Small intestine (tissue), 7 donors: Measurements from ENCODE around the gene MKRN3. TPM values are rescaled to one million over a fixed set of nuclear protein-coding genes. Genes with fewer than 3 reads are reported as not detected.
"Not testable (repeated sequence)": the region's sequence is repeated elsewhere in the genome, so short reads cannot be mapped to it uniquely, and the experiment has no call there.

ENCODE experiments used
- DNase-seq, 2 donors: peaks; one replicate each; pipeline versions ENCODE4 v3.0.0 to v3.0.0-alpha.2; 2013
- FAIRE-seq: peaks from 2 replicates; lab custom pipeline; 2012; peaks lifted over from hg19 to GRCh38; lab: Jason Lieb, UNC
- H3K27ac ChIP-seq, 3 donors: one replicate each; pipeline ENCODE4 v1.5.1; 2013; ENCODE audit warnings: low read length in 2 of 3, mild to moderate bottlenecking in 2 of 3, control low read depth in 1 of 3, inconsistent platforms in 1 of 3, low read depth in 1 of 3, moderate library complexity in 1 of 3
- H3K27me3 ChIP-seq, 3 donors: one replicate each; pipeline ENCODE4 v1.6.1; 2013; ENCODE audit warnings: low read length in 3 of 3, inconsistent platforms in 1 of 3; ENCODE audit not compliant: control insufficient read depth in 3 of 3, insufficient read depth in 3 of 3
- H3K36me3 ChIP-seq, 3 donors: one replicate each; pipeline ENCODE4 v1.6.1; 2013; ENCODE audit warnings: low read length in 3 of 3, inconsistent platforms in 1 of 3, low read depth in 1 of 3, mild to moderate bottlenecking in 1 of 3, moderate library complexity in 1 of 3; ENCODE audit not compliant: control insufficient read depth in 3 of 3, insufficient read depth in 2 of 3
- H3K4me1 ChIP-seq, 3 donors: one replicate each; pipeline ENCODE4 v1.6.1; 2013; ENCODE audit warnings: low read length in 2 of 3, inconsistent platforms in 1 of 3, low read depth in 1 of 3, mild to moderate bottlenecking in 1 of 3, moderate library complexity in 1 of 3; ENCODE audit not compliant: control insufficient read depth in 3 of 3, insufficient read depth in 2 of 3
- H3K4me3 ChIP-seq, 3 donors: one replicate each; pipeline ENCODE4 v1.5.1; 2013; ENCODE audit warnings: low read length in 3 of 3, control low read depth in 1 of 3, inconsistent platforms in 1 of 3, low read depth in 1 of 3, mild to moderate bottlenecking in 1 of 3, moderate library complexity in 1 of 3
- H3K9me3 ChIP-seq, 2 donors: one replicate each; pipeline ENCODE4 v1.6.1; 2013; ENCODE audit warnings: low read depth in 1 of 2, low read length in 1 of 2; ENCODE audit not compliant: control insufficient read depth in 2 of 2, insufficient read depth in 1 of 2
- WGBS, 3 donors: extraction: QIAGEN DNeasy Blood & Tissue Kit; methylation state at CpG; one replicate each; pipeline ENCODE4 v1.1.7; 2013; 5-methylcytosine and 5-hydroxymethylcytosine counted together
- polyA plus RNA-seq, 4 donors: library from polyadenylated mRNA; stranded (reverse) in 3 of 4; unstranded in 1 of 4; fragments of 200-250 nt in 3 of 4; fragments of 120-200 nt in 1 of 4; gene quantifications; one replicate each; pipeline versions ENCODE4 v1.2.1 to v1.2.3, GENCODE V29; 2013
- donor health status: healthy with polysubstance abuse.
- donor health status: control.
- donor health status: control.
- donor health status: Bipolar disorder and iron deficiency.
- donor health status: healthy.

The MKRN3 gene
- polyA plus RNA-seq, 4 donors = 0.38 to 0.39 TPM; not detected in 2

GRCh38 chr15:23594252-23594770 lies 28.8 kb downstream of the MKRN3 start:
- FAIRE-seq (no peak), DNase-seq (no peak)
- Histone ChIP-seq H3K9me3 (peaks cover 0 to 2% of the 10 kb centered on the region in 2 donors), H3K27me3 (no peaks in the 10 kb centered on the region), H3K4me3 (no peak overlapping the region), H3K36me3 (no peaks in the 10 kb centered on the region), H3K27ac (no peak overlapping the region), H3K4me1 (no peaks in the 10 kb centered on the region)
- WGBS, 3 donors = 77 to 85% (median 80%) methylated on average over 7 of the region's 7 CpGs

GRCh38 chr15:23595368-23595767 lies 29.9 kb downstream of the MKRN3 start:
- no peaks in the 10 kb centered on the region for H3K36me3 ChIP-seq
- no peak overlapping the region for H3K27ac ChIP-seq
- FAIRE-seq = no peak
- no peak for DNase-seq
- no peaks in the 10 kb centered on the region for H3K4me1 ChIP-seq
- 24 to 55% (median 45%) methylated on average over 2 of the region's 2 CpGs for WGBS, 3 donors
- H3K9me3 ChIP-seq = peaks cover 0 to 2% of the 10 kb centered on the region in 2 donors
- H3K27me3 ChIP-seq = no peaks in the 10 kb centered on the region
- H3K4me3 ChIP-seq = no peak overlapping the region

- 73 to 78% (median 74%) methylated on average over 5 of the region's 5 CpGs for WGBS, 3 donors
- DNase-seq (no peak), FAIRE-seq (no peak)
- Histone ChIP-seq H3K9me3 (no peaks in the 10 kb centered on the region), H3K4me3 (no peak overlapping the region), H3K27me3 (no peaks in the 10 kb centered on the region), H3K27ac (no peak overlapping the region), H3K36me3 (no peaks in the 10 kb centered on the region), H3K4me1 (no peaks in the 10 kb centered on the region)
Measured at GRCh38 chr15:23596736-23597135, 31.3 kb downstream of the MKRN3 start.

- WGBS, 3 donors = 86 to 88% (median 87%) methylated on average over 14 of the region's 14 CpGs
- H3K27me3 ChIP-seq, H3K4me3 ChIP-seq, H3K4me1 ChIP-seq, FAIRE-seq, H3K27ac ChIP-seq, H3K36me3 ChIP-seq, H3K9me3 ChIP-seq, DNase-seq: not testable (repeated sequence)
Measured at GRCh38 chr15:23597278-23597677, 31.8 kb downstream of the MKRN3 start.

- Histone ChIP-seq H3K27ac (no peak overlapping the region), H3K9me3 (no peaks in the 10 kb centered on the region), H3K4me1 (no peaks in the 10 kb centered on the region), H3K36me3 (no peaks in the 10 kb centered on the region), H3K4me3 (no peak overlapping the region), H3K27me3 (no peaks in the 10 kb centered on the region)
- FAIRE-seq = no peak
- no peak for DNase-seq
- WGBS, 3 donors = 76 to 90% (median 81%) methylated on average over 1 of the region's 1 CpG
Measured at GRCh38 chr15:23599053-23599452, 33.6 kb downstream of the MKRN3 start.

GRCh38 chr15:23602124-23602523 lies 36.6 kb downstream of the MKRN3 start:
- no peak overlapping the region for H3K4me3 ChIP-seq
- no peaks in the 10 kb centered on the region for H3K36me3 ChIP-seq
- no peak for FAIRE-seq
- H3K27ac ChIP-seq = no peak overlapping the region
- no peak for DNase-seq
- H3K9me3 ChIP-seq = no peaks in the 10 kb centered on the region
- no peaks in the 10 kb centered on the region for H3K4me1 ChIP-seq
- H3K27me3 ChIP-seq = no peaks in the 10 kb centered on the region
- WGBS, 3 donors = 92 to 94% (median 94%) methylated on average over 6 of the region's 6 CpGs

- WGBS, 3 donors = 75 to 92% (median 88%) methylated on average over 2 of the region's 2 CpGs
- Histone ChIP-seq H3K4me3 (no peak overlapping the region), H3K4me1 (no peaks in the 10 kb centered on the region), H3K36me3 (no peaks in the 10 kb centered on the region), H3K27ac (no peak overlapping the region), H3K9me3 (peaks cover 0 to 3% of the 10 kb centered on the region in 2 donors), H3K27me3 (no peaks in the 10 kb centered on the region)
- no peak for DNase-seq
- no peak for FAIRE-seq
Measured at GRCh38 chr15:23606226-23606625, 40.8 kb downstream of the MKRN3 start.

GRCh38 chr15:23616536-23616935 lies 51.1 kb downstream of the MKRN3 start:
- DNase-seq (no peak), FAIRE-seq (no peak)
- H3K4me3 ChIP-seq = no peak overlapping the region

More at GRCh38 chr15:23616536-23616935, 51.1 kb downstream of the MKRN3 start:
- Histone ChIP-seq H3K27ac (no peak overlapping the region), H3K36me3 (no peaks in the 10 kb centered on the region), H3K9me3 (no peaks in the 10 kb centered on the region), H3K27me3 (no peaks in the 10 kb centered on the region), H3K4me1 (no peaks in the 10 kb centered on the region)
- WGBS, 3 donors = 60 to 63% (median 63%) methylated on average over 10 of the region's 10 CpGs
